ENCODE measurements around the gene SRGAP3.

SRGAP3 gene

DNA sequence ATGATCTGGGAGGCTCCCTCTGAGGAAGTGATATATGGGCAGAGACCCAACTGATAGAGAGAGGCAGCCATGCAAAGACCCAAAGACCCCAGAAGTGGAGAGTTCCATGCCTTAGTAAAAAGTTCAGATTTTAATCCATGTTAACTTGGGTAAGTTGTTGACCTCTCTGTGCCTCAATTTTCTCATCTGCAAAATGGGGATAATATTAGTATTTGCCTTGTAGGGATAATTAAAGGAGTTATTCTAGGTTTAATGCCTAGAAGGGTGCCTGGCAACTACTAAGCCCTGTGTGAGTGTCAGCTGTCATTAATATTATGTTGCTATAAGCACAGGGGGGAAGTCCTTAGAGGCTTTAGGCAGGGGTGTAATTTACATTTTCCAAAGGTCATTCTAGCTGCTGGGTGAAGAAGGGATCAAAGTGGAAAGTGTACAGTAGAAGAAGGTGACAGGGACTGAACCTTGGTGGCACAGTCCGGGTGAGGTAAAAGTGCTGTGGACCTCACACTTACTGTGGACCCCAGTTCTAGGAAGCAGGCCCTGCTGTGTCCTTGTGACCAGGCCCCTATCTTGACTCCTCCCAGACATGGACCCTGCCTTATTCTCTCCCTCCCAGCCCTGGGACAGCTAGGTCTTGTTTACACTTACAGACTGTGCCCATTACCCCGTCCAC, 283.2 kb downstream of the SRGAP3 start:
- no peak overlapping the region for H3K27ac ChIP-seq
- no peak for TF ChIP-seq ZFX (IDR thresholded peaks at IDR 0.05)
- TF ChIP-seq, protein P1, sequence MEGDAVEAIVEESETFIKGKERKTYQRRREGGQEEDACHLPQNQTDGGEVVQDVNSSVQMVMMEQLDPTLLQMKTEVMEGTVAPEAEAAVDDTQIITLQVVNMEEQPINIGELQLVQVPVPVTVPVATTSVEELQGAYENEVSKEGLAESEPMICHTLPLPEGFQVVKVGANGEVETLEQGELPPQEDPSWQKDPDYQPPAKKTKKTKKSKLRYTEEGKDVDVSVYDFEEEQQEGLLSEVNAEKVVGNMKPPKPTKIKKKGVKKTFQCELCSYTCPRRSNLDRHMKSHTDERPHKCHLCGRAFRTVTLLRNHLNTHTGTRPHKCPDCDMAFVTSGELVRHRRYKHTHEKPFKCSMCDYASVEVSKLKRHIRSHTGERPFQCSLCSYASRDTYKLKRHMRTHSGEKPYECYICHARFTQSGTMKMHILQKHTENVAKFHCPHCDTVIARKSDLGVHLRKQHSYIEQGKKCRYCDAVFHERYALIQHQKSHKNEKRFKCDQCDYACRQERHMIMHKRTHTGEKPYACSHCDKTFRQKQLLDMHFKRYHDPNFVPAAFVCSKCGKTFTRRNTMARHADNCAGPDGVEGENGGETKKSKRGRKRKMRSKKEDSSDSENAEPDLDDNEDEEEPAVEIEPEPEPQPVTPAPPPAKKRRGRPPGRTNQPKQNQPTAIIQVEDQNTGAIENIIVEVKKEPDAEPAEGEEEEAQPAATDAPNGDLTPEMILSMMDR (conservative IDR thresholded peaks at IDR 0.05): no peak

DNA sequence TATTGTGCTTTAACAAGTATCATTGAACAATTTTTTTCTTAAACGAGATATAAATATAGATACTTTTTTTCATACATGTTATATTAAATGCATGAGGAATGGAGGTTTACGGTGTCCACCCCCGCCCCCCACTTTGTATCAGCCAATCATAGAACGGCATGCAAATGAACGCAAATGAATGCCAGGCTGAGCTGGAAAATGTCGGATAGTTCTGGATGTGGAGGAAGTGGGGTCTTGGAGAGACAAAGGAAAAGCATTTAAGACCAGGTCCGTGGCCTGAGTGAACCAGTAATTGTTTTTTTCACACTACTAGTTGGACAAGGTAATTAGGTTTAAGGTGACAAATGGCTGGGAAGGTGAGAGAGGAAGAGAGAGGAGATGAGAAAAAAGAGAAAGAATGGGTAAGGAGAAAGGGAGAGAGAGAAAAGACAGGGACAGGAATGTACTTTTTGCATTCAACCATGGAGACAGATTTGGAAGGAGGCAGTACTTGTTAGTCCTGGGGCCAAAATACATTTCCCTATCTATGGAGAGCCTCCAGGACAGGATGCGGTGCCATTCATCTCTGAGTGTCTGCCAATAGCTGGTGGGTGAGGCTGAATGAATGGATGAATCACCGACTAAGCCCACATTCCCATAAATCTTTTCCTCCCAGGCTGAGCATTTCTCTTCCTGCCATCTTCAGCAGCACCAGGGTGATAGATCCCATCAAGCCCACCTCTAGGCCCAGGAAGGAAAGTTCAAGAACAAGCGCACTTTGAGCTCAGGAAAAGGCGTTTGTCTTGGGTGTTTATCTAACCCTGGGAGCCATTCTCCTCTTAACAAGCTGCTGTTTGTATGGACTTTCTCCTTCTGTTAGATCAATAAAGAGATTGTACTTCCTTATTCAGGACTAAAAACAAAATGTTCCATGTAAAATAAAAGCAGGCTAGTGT, 284.7 kb downstream of the SRGAP3 start:
- H3K27ac ChIP-seq: no peak overlapping the region
- TF ChIP-seq, protein P1 (conservative IDR thresholded peaks at IDR 0.05): no peak
- no peak for TF ChIP-seq ZFX (IDR thresholded peaks at IDR 0.05)

- H3K27ac ChIP-seq: peak within 1 kb of the TSS; percentile 79
- TF ChIP-seq, protein P1 (conservative IDR thresholded peaks at IDR 0.05): no peak
- peak; percentile 68 for TF ChIP-seq ZFX (IDR thresholded peaks at IDR 0.05)
Measured at GRCh38 chr3:8963137-8963853, 286.2 kb downstream of the SRGAP3 start, which contains the start of gene RAD18. Gene RAD18, minus strand, starts transcription at chr3:8963472. Its CDS starts 87 bp downstream, at chr3:8963385.

- peak overlapping the region; percentile 79; the same call in 1 of the 2 replicates for H3K27ac ChIP-seq
Measured at GRCh38 chr3:8962226-8962861, 287.1 kb downstream of the SRGAP3 start.

GRCh38 chr3:8959668-8960067, 289.8 kb downstream of the SRGAP3 start:
- no peak for TF ChIP-seq ZFX (IDR thresholded peaks at IDR 0.05)
- TF ChIP-seq, protein P1 (conservative IDR thresholded peaks at IDR 0.05): no peak
- no peak overlapping the region for H3K27ac ChIP-seq

More at GRCh38 chr3:8962226-8962861, 287.1 kb downstream of the SRGAP3 start:
- no peak for TF ChIP-seq ZFX (IDR thresholded peaks at IDR 0.05)
- TF ChIP-seq, protein P1 (conservative IDR thresholded peaks at IDR 0.05): no peak

DNA sequence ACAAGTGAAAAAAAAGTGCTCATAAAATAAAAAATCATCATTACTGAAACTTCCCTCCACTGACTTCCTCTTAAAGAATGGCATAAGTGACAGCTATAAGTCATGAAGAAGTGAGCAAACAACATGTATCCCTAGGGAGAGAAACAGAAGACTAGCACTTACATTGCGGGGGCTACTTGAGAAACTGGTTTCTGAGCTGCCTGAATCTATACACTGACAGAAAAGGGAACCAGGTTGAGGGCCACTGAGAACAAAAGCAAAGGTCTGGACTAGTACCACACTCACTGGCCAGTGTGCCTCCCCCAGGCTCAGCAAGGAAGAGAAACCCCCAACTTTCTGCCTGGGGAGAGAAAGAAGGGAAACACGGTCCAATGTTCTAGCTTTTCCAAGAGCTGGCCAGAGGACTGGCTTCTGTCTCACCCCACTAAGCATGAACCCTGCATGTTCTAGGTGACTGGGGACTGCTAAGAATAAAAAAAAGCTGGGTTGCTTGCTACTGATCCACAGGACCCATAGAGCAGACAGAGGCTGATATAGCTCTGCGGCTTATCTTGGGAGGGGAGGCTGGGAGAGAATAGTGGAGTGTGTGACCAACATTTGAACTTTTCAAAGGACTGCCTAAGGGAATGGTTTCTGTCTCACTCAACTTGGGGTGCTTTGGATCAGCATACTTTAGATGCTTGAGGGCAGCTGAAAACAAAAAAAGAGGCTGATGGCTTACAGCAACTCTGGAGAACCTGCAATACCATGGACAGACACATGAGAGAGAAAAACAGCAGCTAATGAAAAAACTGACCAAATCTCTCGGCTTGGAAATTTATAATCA, 294.3 kb downstream of the SRGAP3 start:
- TF ChIP-seq, protein P1 (conservative IDR thresholded peaks at IDR 0.05): no peak
- no peak for TF ChIP-seq ZFX (IDR thresholded peaks at IDR 0.05)
- H3K27ac ChIP-seq: no peak overlapping the region

All from C4-2B (cell line).